Ureter (tissue), 1 donor: ENCODE measurements around the gene TNK2. TPM values are rescaled to one million over a fixed set of nuclear protein-coding genes. Genes with fewer than 3 reads are reported as not detected.
"Not testable (repeated sequence)": the region's sequence is repeated elsewhere in the genome, so short reads cannot be mapped to it uniquely, and the experiment has no call there.

Experiments used
- DNase-seq: peaks from one replicate; pipeline ENCODE4 v3.0.0-alpha.2; 2020; ENCODE audit warnings: low spot score
- total RNA-seq: library from RNA; stranded (reverse); gene quantifications from one replicate; pipeline ENCODE4 v1.2.4, GENCODE V29; 2023
- donor health status: DM: yes; HTN: yes; CAD: no.

The TNK2 gene
- total RNA-seq, 1 donor from 2014 or later: 97.6 TPM

DNA sequence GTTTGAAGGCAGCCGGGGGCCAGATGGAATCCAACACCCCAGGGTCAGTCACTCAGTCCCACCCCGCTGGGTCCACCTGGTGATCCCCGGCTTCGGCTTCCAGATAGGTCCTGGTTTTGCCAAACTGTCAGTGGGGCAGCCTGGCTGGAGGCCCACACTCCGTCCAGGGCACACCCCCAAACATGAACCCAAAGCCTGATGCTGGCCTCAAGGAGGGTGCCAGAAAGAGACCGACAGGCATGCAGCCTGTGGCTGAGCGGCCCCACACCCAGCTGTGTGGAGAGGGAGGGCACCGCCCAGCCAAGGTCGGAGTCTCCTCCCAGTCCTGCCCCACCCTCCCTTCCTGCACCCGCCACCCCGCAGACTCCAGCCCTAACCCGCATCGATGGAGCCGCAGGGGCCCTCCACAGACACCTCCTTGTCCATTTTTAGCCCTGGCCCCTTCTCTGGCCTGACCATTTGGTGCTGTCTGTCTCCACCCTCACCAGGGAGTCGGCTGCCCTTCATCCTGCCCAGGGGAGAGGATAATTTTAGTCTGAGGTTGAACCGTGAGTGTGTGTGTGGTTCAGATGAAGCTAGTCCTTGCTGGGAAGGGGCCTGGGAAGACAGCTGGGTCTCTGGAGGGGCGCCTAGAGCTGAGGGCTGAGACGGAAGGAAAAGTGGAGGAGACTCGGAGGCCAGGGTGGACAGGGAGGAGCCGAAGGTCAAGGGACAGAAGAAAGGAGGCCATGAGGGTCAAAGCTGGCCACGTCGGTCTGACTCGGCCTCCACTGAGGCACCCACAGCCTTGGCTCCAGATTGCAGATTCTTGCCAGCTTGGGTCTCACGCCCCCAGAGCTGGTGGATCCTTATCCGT, 23.1 kb downstream of the TNK2 start:
- no peak for DNase-seq

- DNase-seq: no peak
Measured at GRCh38 chr3:195884691-195885035, 23.7 kb downstream of the TNK2 start.

DNA sequence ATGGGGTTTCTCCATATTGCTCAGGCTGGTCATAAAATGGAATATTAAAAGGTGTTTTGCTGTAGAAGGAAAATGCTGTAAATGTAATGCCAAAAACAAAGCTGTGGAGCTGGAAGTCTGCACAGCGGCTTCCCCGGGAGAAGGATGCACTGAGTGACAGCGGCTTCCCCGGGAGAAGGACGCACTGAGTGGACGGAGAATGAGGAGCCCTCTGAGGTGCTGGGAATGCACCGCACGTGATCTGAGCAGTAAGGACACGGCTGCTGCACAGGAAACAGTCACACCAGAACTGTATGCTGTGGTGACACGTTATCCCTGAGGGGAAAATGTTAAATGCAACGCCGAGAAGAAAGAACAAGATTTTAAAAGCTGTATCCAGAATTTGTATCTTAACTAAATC, 24.6 kb downstream of the TNK2 start:
- DNase-seq: no peak

GRCh38 chr3:195883160-195883559, 25.2 kb downstream of the TNK2 start:
- no peak for DNase-seq

DNA sequence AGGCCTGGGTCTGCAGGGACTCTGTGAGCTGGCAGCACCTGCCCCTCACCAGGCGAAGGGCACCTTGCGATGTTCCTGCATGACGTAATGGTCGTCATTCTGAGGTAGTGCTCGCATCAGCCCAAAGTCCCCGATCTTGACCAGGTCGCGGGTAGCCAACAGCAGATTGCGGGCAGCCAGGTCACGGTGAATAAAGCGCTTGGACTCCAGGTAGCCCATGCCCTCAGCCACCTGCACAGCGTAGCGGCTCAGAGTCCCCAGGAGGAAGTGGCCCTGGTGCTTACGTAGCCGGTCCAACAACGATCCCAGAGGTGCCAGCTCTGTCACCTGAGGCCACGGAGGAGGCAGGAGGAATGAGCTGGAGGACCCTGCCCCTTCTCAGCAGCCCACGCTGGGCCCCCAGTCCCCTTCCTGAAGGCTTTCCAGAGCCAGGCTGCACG, 26.3 kb downstream of the TNK2 start:
- no peak for DNase-seq

DNA sequence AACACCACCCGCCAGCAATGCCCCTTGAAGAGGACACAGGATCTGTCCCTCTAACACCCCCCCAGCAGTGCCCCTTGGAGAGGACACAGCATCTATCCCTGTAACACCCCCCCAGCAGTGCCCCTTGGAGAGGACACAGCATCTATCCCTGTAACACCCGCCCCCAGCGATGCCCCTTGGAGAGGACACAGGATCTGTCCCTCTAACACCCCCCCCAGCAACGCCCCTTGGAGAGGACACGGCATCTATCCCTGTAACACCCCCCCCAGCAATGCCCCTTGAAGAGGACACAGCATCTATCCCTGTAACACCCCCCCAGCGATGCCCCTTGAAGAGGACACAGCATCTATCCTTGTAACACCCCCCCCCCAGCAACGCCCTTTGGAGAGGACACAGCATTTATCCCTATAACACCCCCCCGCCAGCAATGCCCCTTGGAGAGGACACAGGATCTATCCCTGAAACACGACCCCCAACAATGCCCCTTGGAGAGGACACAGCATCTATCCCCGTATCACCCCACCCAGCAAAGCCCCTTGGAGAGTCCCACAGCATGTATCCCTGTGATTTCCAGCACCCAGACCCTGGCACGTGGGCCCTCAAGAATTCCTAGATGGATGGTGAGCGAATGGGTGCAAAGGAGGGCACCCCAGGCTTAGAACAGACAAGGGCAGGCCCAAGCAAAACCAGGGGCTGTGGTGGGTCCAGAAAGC, 26.9 kb downstream of the TNK2 start:
- no peak for DNase-seq

DNA sequence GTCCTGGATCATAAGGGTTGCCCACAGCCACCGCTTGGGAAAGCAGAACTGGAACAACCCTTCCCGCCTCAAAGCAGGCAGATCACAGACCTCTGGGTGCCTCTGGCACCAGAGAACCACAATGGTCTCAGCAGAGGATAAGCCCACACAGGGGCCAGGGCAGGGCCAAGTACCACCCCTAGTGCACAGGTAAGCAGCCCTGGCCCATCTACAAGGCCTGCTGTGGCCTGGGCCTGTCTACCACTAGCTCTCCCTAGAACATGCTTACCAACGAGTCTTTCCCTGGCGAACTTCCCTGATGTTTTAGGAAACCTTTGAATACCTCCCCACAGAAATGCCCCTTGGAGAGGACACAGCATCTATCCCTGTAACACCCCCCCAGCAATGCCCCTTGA, 28.3 kb downstream of the TNK2 start:
- DNase-seq: no peak

GRCh38 chr3:195879416-195880036, 28.8 kb downstream of the TNK2 start:
- DNase-seq: no peak

- no peak for DNase-seq
Measured at GRCh38 chr3:195878424-195879274, 29.7 kb downstream of the TNK2 start.

DNA sequence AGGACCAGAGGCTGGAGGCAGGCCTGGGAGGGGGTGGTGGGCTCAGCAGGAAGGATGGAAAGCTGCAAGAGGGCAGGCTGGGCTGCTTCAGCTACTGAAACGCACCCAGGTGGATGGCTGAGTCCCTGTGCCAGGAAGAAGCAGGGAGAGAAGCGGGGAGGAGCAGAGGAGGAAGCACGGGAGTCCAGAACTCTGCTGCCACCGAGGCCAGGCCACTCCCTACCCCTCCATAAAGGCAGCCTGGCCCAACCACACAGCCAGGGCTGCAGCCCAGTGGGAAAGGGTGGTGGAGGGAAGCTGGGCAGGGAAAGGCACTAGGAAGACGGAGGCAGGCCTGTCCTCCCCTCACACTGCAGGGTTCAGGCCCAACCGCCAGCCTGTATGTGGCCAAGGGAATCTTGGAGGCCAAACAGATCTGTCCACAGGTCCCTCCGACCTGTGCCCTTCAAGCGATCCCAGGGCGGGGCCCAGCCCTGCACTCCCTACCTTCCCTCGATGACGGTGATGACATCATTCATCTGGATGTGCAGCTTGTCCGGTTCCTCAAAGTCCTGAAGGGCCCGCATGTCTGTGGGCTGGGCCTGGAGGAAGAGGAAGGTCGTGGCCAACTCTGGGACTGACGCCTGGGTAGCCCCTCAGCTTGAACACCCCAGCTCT, 30.5 kb downstream of the TNK2 start:
- DNase-seq: no peak

DNA sequence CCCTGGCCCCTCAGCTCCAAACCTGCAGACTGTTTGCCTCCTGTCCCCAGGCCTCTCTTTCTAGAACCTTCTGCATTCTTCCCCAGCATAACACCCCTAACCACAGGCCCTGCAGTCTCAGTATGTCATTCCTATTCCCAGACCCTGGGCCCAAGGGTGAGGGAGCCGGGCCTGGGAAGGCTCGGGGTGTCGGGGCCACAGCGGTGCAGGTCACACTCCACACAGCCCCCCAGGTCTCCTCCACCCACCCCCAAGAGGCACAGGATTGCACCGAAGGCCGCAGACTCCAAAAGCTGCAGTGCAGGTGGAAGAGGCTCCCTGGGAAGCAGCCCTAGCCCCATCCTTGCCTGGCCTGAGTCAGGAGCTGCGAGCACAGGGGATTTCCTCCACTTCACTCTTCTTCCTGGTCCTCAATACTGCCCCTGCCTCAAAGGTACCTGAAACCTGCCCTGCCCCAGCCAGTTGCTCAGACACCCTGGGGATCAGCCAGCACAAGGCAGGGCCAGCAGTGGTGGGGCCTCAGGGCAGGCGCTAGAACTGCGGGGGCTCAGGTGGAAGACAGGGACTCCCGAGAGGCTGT, 31.1 kb downstream of the TNK2 start:
- DNase-seq: no peak

DNA sequence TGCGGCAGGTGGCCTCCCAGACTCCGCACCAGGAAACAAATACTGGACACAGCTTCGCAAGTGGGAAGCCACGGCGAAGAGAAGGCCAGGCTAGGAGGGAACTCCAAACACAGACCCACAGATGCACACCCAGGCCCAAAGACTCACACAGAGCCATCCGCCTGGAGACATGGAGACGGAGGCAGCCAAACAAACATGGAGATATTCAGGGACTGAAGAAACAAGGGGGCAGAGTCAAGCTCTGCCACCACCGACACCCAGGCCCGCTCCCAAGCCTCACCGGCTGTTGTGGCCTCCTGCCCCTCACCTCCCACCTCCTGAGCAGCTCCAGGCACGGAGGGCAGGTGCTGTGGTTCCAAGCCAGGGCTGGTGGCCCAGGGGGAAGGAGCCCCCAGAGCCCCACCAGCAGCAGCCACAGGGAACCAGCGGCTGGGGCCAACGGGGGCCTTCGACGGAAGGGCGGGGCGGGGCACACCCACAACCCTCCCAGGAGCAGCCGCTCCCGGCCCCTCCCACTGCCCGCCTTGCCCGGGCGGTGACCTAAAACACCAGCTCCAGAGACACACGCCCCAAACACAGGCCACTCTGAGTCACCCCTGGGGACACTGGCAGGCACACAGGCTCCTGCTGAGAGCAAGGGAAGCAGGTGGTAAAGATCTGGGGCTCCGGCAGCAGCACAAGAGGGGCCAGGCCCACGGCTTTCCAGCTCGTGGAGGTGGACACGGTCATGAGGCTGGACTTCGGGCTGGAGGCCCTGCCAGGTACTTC, 31.9 kb downstream of the TNK2 start:
- peak; percentile 79 for DNase-seq

GRCh38 chr3:195875482-195876236, 32.7 kb downstream of the TNK2 start:
- DNase-seq: no peak

DNA sequence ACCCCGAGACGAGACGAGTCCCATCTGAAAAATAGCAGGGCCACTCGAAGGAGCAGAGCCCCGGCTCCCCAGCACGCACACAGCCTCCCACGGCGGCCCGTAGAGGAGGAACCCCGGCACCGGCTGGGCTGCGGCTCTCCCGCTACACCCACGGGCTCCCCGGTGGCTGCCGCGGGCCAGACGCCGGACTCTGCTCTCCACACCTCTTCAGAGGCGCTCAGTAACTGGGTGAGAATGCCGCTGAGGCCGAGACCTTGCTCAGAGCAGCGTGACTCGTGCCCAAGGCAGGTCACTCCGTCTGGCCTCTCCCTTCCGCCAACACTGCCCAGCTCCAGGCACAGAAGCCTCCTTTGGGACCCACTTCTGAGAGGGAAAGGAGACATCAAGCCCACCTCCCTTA, 34.4 kb downstream of the TNK2 start:
- no peak for DNase-seq

DNA sequence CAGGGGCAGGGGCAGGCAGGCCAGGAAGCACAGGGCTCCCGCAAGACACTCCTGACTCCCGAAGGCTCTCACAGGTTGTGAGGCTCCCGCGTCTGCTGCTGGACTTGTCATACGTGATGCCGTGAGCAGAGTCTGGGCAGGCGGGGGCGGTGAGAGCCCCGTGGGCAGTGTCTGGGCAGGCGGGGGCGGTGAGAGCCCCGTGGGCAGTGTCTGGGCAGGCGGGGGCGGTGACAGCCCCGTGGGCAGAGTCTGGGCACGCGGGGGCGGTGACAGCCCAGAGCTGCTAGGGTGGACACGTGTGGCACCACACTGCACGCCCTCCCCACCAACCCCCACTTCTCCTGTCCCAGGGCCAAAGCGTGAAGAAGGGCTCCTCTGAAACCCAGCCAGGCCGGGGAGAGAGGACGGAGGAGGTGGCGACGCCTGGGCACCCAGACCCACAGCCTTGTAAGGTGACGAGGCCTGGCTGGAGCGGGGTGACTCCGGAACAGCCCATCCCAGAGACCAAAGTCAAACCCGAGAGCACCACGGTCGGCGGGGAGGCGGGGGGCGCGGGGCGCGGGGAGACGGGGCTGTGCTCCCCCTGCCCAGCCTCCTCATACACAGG, 35.0 kb downstream of the TNK2 start:
- DNase-seq: no peak

DNA sequence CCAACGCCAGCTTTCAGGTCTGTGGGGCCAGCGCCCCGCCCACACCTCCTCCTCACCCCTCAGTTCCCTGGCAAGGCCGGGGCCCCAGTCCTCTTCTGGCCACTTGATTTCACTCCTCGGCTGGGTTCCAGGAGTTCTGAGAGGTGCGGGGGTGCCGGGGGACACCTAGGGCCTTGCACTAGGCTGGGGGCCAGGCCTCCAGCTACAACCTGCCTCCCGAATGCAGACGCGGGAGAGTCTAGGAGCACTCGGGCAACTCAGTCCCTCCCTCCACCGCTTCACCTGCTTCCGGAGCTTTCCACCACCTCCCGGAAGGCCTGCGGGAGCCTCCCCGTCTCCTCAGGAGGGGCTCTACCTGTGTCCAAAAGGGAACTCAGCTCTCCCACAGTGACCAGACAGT, 35.6 kb downstream of the TNK2 start:
- DNase-seq: no peak

GRCh38 chr3:195872097-195872496, 36.3 kb downstream of the TNK2 start:
- DNase-seq: no peak

GRCh38 chr3:195871686-195872085, 36.7 kb downstream of the TNK2 start:
- not testable (repeated sequence) for DNase-seq

GRCh38 chr3:195870937-195871336, 37.4 kb downstream of the TNK2 start:
- DNase-seq: no peak
